ENCODE data around the gene DDIAS. TPM values are rescaled to one million over a fixed set of nuclear protein-coding genes. Genes with fewer than 3 reads are reported as not detected.

Gene DDIAS
- total and polyA plus RNA-seq, 9 of the 15 experiments (the other 6 are each of a cell fraction or from before 2014, with no cell fraction given) = 9.4 to 27.2 (median 23.3) TPM

GRCh38 chr11:82890002-82890341 lies 11.6 kb upstream of the DDIAS start (continued):
- TF ChIP-seq SRSF3 (IDR thresholded peaks at IDR 0.05; ENCODE audit: insufficient read depth, low read length) (no peak), MTA2 (IDR thresholded peaks at IDR 0.05; ENCODE audit: low read depth) (no peak), BCOR (IDR thresholded peaks at IDR 0.05) (no peak), ZNF232 (CRISPR knock-in tag; IDR thresholded peaks at IDR 0.05) (no peak), ZNF586 (CRISPR knock-in tag; conservative IDR thresholded peaks at IDR 0.05) (no peak), CCNT2 (IDR thresholded peaks at IDR 0.05; ENCODE audit: borderline replicate concordance, extremely low read depth, insufficient read length, low read depth, low read length) (no peak)

- in situ Hi-C loops (cut with MboI) = no loop called here
- no peaks in the 10 kb centered on the region; a peak in 1 of 5 replicates for H3K27me3 ChIP-seq (ENCODE audit: control insufficient read depth in 2 of 2, insufficient read depth in 2 of 2, low read length in 2 of 2)
- no peaks in the 10 kb centered on the region for H3K36me3 ChIP-seq (ENCODE audit: control insufficient read depth, insufficient read depth, low read length)
- no peaks in the 10 kb centered on the region for H3K9me1 ChIP-seq (ENCODE audit: control insufficient read depth, insufficient read depth, low read length)
- no peak overlapping the region for H3K4me3 ChIP-seq
- no peak overlapping the region for H2AFZ ChIP-seq (ENCODE audit: low read depth, low read length)
- peaks cover 0 to 7% of the 10 kb centered on the region in 2 experiments; a peak in 2 of 5 replicates for H3K4me1 ChIP-seq (replicated peaks in 1 of 2; ENCODE audit: control insufficient read depth in 2 of 2, insufficient read depth in 2 of 2, low read length in 2 of 2)
- DNase-seq (ENCODE audit: extremely low read depth in 1 of 4, low spot score in 3 of 4) = no peak
- intact Hi-C loops (cut with micrococcal nuclease) = no loop called here
- H3K27ac ChIP-seq (ENCODE audit: extremely low read depth, low read depth, low read length) = no peak overlapping the region
- BruUV-seq (replicated peaks) = no TSS peak
- H3K79me2 ChIP-seq (ENCODE audit: control insufficient read depth, insufficient read depth, low read length) = 0 out of 3 replicates have a peak, but pooled peaks cover 3% of the 10 kb centered on the region
- ChIA-PET POLR2A (interaction anchor here (0.6 to 2.1 kb wide), 2 partner anchors 9 to 56 kb away, joined by 3 to 9 read pairs; partner anchors contain the start of gene PRCP), CTCF (ENCODE audit: low intra/inter-chr PET ratio) (no interaction called here)
- H4K20me1 ChIP-seq (replicated peaks; ENCODE audit: control insufficient read depth, insufficient read depth, low read length) = no peaks in the 10 kb centered on the region; the same call in 1 of the 2 replicates
- no peak overlapping the region for H3K9ac ChIP-seq (ENCODE audit: insufficient read depth in 1 of 2, low read depth in 2 of 2, low read length in 2 of 2)
- no peak for FAIRE-seq
- no peaks in the 10 kb centered on the region for H3K9me3 ChIP-seq (replicated peaks; ENCODE audit: control insufficient read depth, insufficient read depth, low read depth, low read length)
- H3K4me2 ChIP-seq (ENCODE audit: insufficient read depth, low read length) = no peak overlapping the region
- no peak for ATAC-seq
- no peak for TF ChIP-seq SMAD4 (CRISPR knock-in tag; conservative IDR thresholded peaks at IDR 0.05)
- TF ChIP-seq NR2C1 (IDR thresholded peaks at IDR 0.05) = no peak
- no peak for TF ChIP-seq NR2C1 (tag; IDR thresholded peaks at IDR 0.05)
- no peak for TF ChIP-seq CSDE1 (IDR thresholded peaks at IDR 0.05)
- no peak for TF ChIP-seq MNT (conservative IDR thresholded peaks at IDR 0.05)
- TF ChIP-seq CTCF (IDR thresholded peaks at IDR 0.05 in 2 of 3, conservative IDR thresholded peaks at IDR 0.05 in 1 of 3; ENCODE audit: insufficient read depth in 2 of 3, low read depth in 1 of 3, low read length in 3 of 3) = no peak
- TF ChIP-seq MLX (CRISPR knock-in tag; conservative IDR thresholded peaks at IDR 0.05) = no peak
- TF ChIP-seq ZNF592 (IDR thresholded peaks at IDR 0.05) = no peak
Measured at GRCh38 chr11:82890936-82891335, 10.6 kb upstream of the DDIAS start.
